ENCODE results near the gene REXO1. TPM values are rescaled to one million over a fixed set of nuclear protein-coding genes. Genes with fewer than 3 reads are reported as not detected.

REXO1 gene
- total and polyA plus RNA-seq, 2 experiments from 2014 or later: 19.2 to 39.7 TPM

DNA sequence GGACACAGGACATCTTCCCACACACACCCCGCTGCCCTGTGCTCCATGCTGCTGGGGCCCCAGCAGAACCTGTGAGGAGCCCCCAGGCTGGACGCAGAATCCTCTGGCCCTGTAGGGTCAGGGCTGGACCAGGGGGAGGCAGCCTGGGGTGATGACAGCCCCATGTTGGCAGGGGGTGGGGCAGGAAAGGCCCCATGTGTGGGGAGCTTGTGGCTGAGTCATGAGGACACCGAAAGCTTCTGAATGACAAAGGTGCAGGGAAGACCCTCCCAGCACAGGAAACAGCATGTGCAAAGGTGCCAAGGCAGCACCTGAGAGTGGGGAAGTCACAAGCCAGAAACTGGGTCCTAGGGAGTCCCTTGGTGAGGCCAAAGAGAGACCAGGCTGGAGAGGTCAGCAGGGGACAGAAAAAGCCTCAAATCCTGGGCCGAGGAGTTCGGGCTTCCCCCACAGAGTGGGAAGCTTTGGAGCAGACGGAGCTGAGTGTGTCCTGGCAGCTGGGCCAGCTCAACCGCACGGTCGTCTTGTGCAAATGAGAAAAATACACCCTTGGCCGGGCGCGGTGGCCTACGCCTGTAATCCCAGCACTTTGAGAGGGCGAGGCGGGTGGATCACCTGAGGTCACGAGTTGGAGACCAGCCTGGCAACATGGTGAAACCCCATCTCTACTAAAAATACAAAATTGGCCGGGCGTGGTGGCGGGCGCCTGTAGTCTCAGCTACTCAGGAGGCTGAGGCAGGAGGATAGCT, 53.7 kb downstream of the REXO1 start:
- H3K36me3 ChIP-seq: no peaks in the 10 kb centered on the region
- TF ChIP-seq, protein P1, sequence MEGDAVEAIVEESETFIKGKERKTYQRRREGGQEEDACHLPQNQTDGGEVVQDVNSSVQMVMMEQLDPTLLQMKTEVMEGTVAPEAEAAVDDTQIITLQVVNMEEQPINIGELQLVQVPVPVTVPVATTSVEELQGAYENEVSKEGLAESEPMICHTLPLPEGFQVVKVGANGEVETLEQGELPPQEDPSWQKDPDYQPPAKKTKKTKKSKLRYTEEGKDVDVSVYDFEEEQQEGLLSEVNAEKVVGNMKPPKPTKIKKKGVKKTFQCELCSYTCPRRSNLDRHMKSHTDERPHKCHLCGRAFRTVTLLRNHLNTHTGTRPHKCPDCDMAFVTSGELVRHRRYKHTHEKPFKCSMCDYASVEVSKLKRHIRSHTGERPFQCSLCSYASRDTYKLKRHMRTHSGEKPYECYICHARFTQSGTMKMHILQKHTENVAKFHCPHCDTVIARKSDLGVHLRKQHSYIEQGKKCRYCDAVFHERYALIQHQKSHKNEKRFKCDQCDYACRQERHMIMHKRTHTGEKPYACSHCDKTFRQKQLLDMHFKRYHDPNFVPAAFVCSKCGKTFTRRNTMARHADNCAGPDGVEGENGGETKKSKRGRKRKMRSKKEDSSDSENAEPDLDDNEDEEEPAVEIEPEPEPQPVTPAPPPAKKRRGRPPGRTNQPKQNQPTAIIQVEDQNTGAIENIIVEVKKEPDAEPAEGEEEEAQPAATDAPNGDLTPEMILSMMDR (IDR thresholded peaks at IDR 0.05; ENCODE audit: low read depth, low read length): no peak
- H3K4me3 ChIP-seq: no peak overlapping the region
- H3K9me3 ChIP-seq (ENCODE audit: low read depth): no peaks in the 10 kb centered on the region
- H3K27ac ChIP-seq: no peak overlapping the region
- H3K4me1 ChIP-seq (ENCODE audit: low read depth): no peaks in the 10 kb centered on the region
- DNase-seq (ENCODE audit: low read depth in 1 of 2, low spot score in 1 of 2): no peak
- peaks cover 7% of the 10 kb centered on the region for H3K27me3 ChIP-seq

DNA sequence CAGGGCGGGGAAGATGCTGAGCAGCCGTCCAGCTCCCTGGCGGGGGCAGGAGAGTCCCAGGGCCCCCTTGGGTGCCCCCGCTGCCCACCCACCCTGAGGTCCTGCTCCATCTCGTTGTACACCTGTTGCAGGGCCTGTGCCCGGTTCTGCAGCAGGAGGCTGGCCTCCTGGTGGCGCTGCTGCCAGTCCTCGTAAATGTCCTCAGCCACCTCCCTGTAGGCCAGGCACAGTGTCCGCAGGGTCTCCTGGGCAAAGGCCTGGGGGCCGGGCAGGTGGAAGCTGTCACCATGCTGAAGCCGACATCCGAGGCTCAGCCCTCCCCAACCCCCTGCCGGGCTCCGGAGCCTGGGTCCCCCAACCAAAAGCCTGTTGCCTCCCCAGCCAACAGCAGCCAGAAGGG, 56.4 kb downstream of the REXO1 start:
- DNase-seq (ENCODE audit: low read depth in 1 of 2, low spot score in 1 of 2): no peak
- H3K27ac ChIP-seq: no peak overlapping the region
- TF ChIP-seq, protein P1 (IDR thresholded peaks at IDR 0.05; ENCODE audit: low read depth, low read length): no peak
- H3K36me3 ChIP-seq: no peaks in the 10 kb centered on the region
- no peak overlapping the region for H3K4me3 ChIP-seq
- peaks cover 20% of the 10 kb centered on the region for H3K27me3 ChIP-seq
- no peaks in the 10 kb centered on the region for H3K4me1 ChIP-seq (ENCODE audit: low read depth)
- H3K9me3 ChIP-seq (ENCODE audit: low read depth): no peaks in the 10 kb centered on the region

DNA sequence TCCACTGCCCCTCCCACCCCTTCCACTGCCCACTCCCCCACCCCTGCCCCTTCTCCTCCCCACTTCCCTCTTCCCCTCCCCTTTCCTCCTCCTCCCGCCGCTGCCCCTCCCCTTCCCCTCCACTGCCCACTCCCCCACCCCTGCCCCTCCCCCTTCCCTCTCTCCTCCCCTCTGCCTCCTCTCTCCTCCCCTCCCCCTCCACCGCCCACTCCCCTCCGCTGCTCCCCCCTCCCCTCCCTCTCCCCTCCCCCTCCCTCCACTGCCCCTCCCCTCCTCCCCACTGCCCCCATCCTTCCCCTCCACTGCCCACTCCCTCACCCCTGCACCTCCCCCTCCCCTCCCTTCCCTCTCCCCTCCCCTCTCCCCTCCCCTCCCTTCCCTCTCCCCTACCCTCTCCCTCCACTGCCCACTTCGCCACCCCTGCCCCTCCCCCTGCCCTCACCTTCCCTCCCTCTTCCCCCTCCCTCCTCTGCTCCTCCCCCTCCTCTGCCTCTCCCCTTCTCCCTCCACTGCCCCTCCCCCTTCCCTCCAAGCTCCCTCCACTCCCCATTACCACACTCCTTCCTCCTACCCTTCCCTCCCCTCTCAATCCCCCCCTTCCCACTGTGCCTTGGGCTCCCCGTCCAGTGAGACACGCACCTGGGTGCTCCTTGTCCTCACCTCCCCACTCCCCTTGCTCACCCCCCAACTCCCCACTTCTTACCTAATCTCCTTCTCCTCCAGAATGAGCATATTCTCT, 58.1 kb downstream of the REXO1 start:
- no peak for DNase-seq (ENCODE audit: low read depth in 1 of 2, low spot score in 1 of 2)
- no peak overlapping the region for H3K4me3 ChIP-seq

DNA sequence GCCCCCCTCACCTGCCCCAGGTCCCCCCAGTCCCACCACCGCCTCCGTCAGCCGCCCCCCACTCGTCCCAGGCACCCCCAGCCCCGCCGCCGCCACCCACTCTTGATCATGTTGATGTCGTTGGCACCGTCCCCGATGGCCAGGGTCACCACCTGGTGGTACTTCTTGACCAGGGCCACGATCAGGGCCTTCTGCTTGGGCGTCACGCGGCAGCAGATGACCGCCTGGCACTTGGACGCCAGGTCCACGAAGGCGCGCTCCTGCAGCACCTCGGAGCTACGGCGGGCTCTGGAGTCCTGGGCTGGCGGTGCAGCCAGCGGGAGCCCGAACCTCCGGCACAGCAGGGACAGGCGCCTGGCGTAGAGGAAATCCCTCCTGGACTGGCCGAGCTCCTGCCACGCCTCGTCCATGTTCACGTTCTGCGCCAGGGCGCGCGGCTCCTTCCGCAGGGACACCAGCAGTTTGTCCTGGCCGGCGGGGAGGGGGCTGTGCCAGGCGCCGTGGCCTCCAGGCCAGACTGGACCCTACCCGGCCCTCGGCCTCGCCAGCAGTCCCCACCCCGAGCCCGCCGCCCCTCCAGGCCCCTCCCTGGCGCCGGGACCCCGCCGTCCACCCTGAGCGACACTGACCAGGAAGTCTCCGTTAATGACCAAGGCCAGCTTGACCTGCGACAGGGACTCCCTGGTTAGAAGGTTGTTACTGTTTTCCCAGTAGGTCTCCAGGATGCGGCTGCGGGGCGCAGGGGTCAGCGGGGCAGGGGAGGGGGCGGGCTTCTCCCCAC, 58.8 kb downstream of the REXO1 start:
- no peaks in the 10 kb centered on the region for H3K9me3 ChIP-seq (ENCODE audit: low read depth)
- no peaks in the 10 kb centered on the region for H3K4me1 ChIP-seq (ENCODE audit: low read depth)
- H3K27ac ChIP-seq: no peak overlapping the region
- peak overlapping the region; percentile 13 for H3K4me3 ChIP-seq
- TF ChIP-seq, protein P1 (IDR thresholded peaks at IDR 0.05; ENCODE audit: low read depth, low read length): no peak
- DNase-seq (ENCODE audit: low read depth in 1 of 2, low spot score in 1 of 2): peak in 1 of 2 donors; percentile 33
- H3K27me3 ChIP-seq: peaks cover 20% of the 10 kb centered on the region
- no peaks in the 10 kb centered on the region for H3K36me3 ChIP-seq

More for the DNA sequence above, 58.1 kb downstream of the REXO1 start:
- Histone ChIP-seq H3K27ac (no peak overlapping the region), H3K27me3 (peaks cover 20% of the 10 kb centered on the region), H3K9me3 (ENCODE audit: low read depth) (no peaks in the 10 kb centered on the region), H3K36me3 (no peaks in the 10 kb centered on the region), H3K4me1 (ENCODE audit: low read depth) (no peaks in the 10 kb centered on the region)
- TF ChIP-seq, protein P1 (IDR thresholded peaks at IDR 0.05; ENCODE audit: low read depth, low read length): no peak

DNA sequence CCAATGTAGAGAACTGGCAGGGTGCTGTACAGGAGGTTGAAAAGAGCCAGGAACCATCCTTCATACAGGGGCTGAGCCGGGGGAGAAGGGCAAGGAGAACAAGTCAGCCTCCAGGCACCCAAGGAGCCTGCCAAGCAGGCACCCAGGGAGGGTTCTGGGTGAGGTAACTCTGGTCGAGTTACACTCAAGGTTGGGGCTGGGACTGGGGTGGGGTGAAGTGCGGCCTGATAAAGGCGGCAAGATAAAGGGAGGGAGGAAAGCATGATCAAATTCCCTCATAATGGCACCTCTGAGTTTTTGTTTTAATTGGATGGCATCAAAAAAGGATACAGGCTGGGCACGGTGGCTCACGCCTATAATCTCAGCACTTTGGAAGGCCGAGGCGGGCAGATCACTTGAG, 61.2 kb downstream of the REXO1 start:
- DNase-seq (ENCODE audit: low read depth in 1 of 2, low spot score in 1 of 2): no peak
- Histone ChIP-seq H3K27me3 (peaks cover 30% of the 10 kb centered on the region), H3K27ac (no peak overlapping the region), H3K36me3 (no peaks in the 10 kb centered on the region), H3K9me3 (ENCODE audit: low read depth) (no peaks in the 10 kb centered on the region), H3K4me1 (ENCODE audit: low read depth) (no peaks in the 10 kb centered on the region), H3K4me3 (no peak overlapping the region)
- TF ChIP-seq, protein P1 (IDR thresholded peaks at IDR 0.05; ENCODE audit: low read depth, low read length): no peak

Data from cardiac muscle cell (in vitro differentiated cells and primary cell).